ENCODE results near the gene CBLN3.
A peak's percentile ranks its signal among the peaks of the same experiment; 100 is the strongest.

The CBLN3 gene

GRCh38 chr14:24422261-24422660 lies 7.2 kb downstream of the CBLN3 start:
- no peaks in the 10 kb centered on the region for H3K36me3 ChIP-seq (ENCODE audit: low read depth)
- no peak for TF ChIP-seq CTCF (IDR thresholded peaks at IDR 0.05; ENCODE audit: poor library complexity, severe bottlenecking)
- no peaks in the 10 kb centered on the region for H3K27me3 ChIP-seq (ENCODE audit: insufficient read depth, poor library complexity, severe bottlenecking)
- no peak for DNase-seq (ENCODE audit: low spot score)
- peaks cover 31% of the 10 kb centered on the region for H3K4me1 ChIP-seq (ENCODE audit: insufficient read depth, poor library complexity, severe bottlenecking)
- no peak for ATAC-seq (ENCODE audit: low read depth)
- no peak overlapping the region for H3K4me3 ChIP-seq (ENCODE audit: severe bottlenecking)
- no peaks in the 10 kb centered on the region for H3K9me3 ChIP-seq (ENCODE audit: severe bottlenecking)
- no peak overlapping the region for H3K27ac ChIP-seq (ENCODE audit: poor library complexity, severe bottlenecking)

DNA sequence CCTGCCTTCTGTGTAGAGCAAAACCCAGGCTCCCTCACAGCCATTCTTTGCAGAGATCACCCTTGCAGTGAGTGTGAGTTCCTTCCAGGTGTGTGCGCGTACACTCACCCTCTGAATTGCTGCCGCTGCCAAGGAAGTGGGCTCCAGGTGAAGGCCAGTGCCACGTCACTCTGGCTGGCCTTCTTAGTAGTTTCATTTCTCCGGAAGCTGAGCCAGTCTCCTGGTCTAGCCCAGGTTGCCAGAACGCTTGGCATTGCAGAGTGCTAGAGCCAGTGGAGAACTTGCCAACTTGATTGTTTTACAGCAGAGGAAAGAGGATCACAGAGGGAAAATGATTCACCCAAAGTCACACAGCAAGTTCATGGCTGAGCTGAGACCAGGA lies 11.0 kb downstream of the CBLN3 start:
- Histone ChIP-seq H3K9me3 (ENCODE audit: severe bottlenecking) (no peaks in the 10 kb centered on the region), H3K27me3 (ENCODE audit: insufficient read depth, poor library complexity, severe bottlenecking) (no peaks in the 10 kb centered on the region), H3K36me3 (ENCODE audit: low read depth) (no peaks in the 10 kb centered on the region), H3K27ac (ENCODE audit: poor library complexity, severe bottlenecking) (peak overlapping the region; percentile 41), H3K4me3 (ENCODE audit: severe bottlenecking) (no peak overlapping the region), H3K4me1 (ENCODE audit: insufficient read depth, poor library complexity, severe bottlenecking) (peaks cover 7% of the 10 kb centered on the region)
- ATAC-seq (ENCODE audit: low read depth) (peak; percentile 85), DNase-seq (ENCODE audit: low spot score) (no peak)
- no peak for TF ChIP-seq CTCF (IDR thresholded peaks at IDR 0.05; ENCODE audit: poor library complexity, severe bottlenecking)

- no peaks in the 10 kb centered on the region for H3K36me3 ChIP-seq (ENCODE audit: low read depth)
Observed at GRCh38 chr14:24417832-24418491, 11.5 kb downstream of the CBLN3 start.

GRCh38 chr14:24416932-24417619 lies 12.4 kb downstream of the CBLN3 start:
- no peaks in the 10 kb centered on the region for H3K27me3 ChIP-seq (ENCODE audit: insufficient read depth, poor library complexity, severe bottlenecking)
- ATAC-seq (ENCODE audit: low read depth): no peak
- no peak for DNase-seq (ENCODE audit: low spot score)
- TF ChIP-seq CTCF (IDR thresholded peaks at IDR 0.05; ENCODE audit: poor library complexity, severe bottlenecking): no peak
- peaks cover 7% of the 10 kb centered on the region for H3K4me1 ChIP-seq (ENCODE audit: insufficient read depth, poor library complexity, severe bottlenecking)
- H3K36me3 ChIP-seq (ENCODE audit: low read depth): no peaks in the 10 kb centered on the region
- H3K27ac ChIP-seq (ENCODE audit: poor library complexity, severe bottlenecking): no peak overlapping the region
- H3K4me3 ChIP-seq (ENCODE audit: severe bottlenecking): no peak overlapping the region
- H3K9me3 ChIP-seq (ENCODE audit: severe bottlenecking): no peaks in the 10 kb centered on the region

More at GRCh38 chr14:24417832-24418491, 11.5 kb downstream of the CBLN3 start:
- no peak for TF ChIP-seq CTCF (IDR thresholded peaks at IDR 0.05; ENCODE audit: poor library complexity, severe bottlenecking)
- ATAC-seq (ENCODE audit: low read depth): no peak
- Histone ChIP-seq H3K27ac (ENCODE audit: poor library complexity, severe bottlenecking) (peak overlapping the region; percentile 41), H3K27me3 (ENCODE audit: insufficient read depth, poor library complexity, severe bottlenecking) (no peaks in the 10 kb centered on the region), H3K9me3 (ENCODE audit: severe bottlenecking) (no peaks in the 10 kb centered on the region), H3K4me3 (ENCODE audit: severe bottlenecking) (no peak overlapping the region), H3K4me1 (ENCODE audit: insufficient read depth, poor library complexity, severe bottlenecking) (peaks cover 7% of the 10 kb centered on the region)
- DNase-seq (ENCODE audit: low spot score): no peak

Data from RWPE2 (cell line).